ENCODE data around the gene RPS25. TPM values are rescaled to one million over a fixed set of nuclear protein-coding genes. Genes with fewer than 3 reads are reported as not detected.
"Not testable (repeated sequence)": the region's sequence is repeated elsewhere in the genome, so short reads cannot be mapped to it uniquely, and the experiment has no call there.

Gene RPS25
- total RNA-seq, 1 donor from 2014 or later, result 1,002 TPM

DNA sequence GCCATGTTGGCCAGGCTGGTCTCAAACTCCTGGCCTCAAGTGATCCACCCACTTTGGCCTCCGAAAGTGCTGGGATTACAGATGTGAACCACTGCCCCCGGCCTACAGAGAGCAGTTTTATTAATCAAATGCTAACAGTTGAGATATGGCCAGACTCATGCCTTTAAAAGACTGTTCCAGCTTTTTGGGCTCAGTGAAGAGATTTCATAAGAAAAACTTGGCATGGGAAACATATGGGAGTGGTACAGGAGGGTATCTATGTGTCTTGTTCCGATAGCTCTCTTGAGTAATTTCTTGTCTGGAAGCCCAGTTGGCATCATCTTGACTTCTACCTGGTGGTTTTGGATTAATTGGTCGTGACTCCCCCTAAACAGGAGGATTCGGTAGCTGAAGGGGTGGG lies 20.7 kb upstream of the RPS25 start:
- no peak for ATAC-seq

DNA sequence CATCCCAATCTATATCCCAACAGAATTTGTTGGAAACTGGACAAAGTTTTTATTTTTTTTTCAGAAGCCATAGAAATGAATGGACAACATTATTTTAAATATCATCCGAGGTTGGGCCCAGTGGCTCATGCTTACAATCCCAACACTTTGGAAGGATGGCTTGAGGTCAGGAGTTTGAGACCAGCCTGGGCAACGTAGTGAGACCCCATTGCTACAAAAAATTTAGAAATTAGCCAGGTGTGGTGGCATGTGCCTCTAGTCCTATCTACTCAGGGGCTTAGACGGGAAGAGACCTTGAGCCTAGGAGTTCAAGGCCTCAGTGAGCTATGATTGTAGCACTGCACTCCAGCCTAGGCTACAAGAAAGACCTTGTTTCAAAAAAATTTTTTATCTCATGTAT lies 16.7 kb upstream of the RPS25 start:
- ATAC-seq, result no peak

DNA sequence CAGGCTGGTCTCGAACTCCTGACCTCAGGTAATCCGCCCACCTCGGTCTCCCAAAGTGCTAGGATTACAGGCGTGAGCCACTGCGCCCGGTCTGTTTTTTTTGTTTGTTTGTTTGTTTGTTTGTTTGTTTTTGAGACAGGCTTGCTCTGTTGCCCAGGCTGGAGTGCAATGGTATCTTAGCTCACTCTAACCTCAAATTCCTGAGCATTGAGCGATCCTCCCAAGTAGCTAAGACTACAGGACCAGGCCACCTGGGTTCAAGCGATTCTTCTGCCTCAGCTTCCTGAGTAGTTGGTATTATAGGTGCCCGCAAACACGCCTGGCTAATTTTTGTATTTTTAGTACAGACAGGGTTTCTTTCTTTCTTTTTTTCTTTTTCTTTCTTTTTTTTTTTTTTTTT lies 15.3 kb upstream of the RPS25 start:
- not testable (repeated sequence) for ATAC-seq

DNA sequence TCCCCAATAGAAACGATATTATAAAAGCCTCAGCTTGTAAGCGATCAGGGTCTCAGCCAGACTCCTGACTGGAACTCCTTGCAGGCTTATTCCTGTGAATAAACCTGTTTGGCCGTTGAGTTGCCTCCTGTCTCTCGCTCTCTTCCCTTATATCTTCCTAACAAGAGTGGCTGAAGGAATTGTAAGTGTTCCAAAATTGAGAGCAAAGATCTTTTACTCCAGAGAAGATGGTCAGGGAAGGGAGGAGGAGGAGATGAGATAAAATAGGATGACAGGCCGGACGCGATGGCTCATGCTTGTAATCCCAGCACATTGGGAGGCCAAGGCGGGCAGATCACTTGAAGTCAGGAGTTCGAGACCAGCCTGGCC lies 13.8 kb upstream of the RPS25 start:
- ATAC-seq, result no peak

DNA sequence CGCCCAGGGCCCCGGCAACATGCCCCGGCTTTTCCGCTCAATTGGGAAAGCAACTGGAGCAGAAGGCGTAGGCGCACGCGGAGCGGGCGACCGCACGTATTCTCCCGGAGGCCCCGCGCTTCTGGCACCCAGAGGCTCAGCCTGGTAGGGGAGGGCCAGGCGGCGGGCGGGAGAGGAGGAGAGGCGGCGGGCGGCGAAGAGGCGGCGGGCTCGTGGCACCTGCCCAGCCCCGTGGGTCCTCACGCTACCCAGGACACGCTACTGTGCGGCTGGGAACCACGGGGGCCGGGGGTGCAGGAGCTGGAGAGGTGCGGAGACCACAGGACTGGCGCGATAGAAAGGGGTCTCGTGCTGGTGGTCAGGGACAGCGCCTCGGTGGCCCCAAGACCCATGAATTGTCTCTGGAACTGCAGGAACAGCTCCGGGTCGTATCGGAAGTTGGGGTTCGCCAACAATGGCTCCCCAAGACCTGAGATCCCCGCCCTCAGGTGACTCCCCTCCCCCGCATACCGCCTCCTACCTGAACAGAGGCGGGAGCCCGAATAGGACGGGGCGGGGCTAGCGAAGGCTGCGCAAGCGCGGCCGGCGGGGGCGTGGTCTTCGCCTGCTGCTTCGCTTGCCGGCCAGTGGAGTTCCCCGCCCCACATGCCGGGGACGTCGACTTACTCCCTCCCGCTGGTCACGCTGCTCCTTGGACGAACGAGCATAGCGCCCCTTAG lies 12.3 kb upstream of the RPS25 start, which contains the start of gene SLC37A4:
TSS of gene SLC37A4 (minus strand) at position 549 of the 719 bp plus-strand sequence.
- ATAC-seq, result peak; percentile 96

DNA sequence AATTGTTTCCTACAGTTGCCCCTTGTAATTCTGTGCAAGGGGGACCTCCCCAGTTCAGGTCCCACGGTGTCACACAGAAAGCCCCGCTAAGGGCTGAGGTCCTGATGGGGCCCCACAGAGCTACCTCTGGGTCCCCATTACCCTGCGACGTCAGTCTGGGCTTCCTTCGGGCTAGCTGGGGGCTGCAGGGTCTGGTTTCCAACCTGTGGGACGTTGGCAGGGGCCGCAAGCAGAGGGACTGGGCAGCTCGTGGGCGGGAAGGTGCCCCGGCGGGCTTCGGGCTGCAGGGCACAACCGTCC lies 11.8 kb upstream of the RPS25 start:
- ATAC-seq, result peak; percentile 1

DNA sequence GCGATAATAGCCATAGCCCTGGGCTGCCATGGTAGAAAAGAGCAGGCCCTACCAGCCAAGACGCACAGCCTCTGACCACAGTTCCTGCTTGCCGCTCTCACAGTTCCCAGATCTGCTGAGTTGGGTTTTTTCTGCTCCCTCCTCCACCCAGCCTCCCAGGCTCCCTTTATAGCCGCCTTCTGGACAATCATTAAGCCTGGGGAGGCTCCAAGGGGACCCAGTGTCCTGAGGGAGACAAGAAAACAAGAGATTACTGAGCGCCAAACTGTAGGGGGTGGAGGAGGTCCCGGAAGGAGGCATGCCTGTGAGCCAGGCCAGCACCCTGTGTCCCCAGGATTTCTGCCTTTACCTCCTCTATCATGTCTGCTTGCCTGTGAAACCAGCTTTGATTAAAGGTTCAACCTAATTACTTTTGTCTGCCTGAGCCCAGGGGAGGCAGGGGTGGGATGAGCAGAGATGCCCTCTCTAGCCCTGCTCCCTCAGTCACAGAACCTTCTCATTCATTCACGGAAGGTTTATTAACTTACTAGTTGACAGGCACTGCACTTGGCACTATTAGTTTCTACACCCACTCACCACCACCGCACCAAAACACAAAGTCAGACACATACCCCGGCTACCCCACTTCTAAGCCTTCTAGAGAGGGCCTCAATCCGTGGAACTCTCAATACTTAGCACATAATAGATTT lies 11.3 kb upstream of the RPS25 start:
- no peak for ATAC-seq

DNA sequence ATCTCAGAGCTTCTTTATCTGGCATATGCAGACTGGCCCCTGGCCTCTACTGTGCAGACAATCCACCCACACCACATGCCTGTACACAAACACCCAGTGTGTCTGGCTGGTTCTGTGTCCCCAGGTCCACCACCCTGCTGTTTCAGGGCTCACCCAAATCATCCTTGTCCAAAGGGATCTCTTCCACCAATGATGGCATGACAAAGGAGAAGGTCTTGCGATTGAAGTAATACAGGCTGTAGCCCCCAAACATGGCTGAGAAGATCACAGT lies 10.9 kb upstream of the RPS25 start:
- ATAC-seq, result no peak

DNA sequence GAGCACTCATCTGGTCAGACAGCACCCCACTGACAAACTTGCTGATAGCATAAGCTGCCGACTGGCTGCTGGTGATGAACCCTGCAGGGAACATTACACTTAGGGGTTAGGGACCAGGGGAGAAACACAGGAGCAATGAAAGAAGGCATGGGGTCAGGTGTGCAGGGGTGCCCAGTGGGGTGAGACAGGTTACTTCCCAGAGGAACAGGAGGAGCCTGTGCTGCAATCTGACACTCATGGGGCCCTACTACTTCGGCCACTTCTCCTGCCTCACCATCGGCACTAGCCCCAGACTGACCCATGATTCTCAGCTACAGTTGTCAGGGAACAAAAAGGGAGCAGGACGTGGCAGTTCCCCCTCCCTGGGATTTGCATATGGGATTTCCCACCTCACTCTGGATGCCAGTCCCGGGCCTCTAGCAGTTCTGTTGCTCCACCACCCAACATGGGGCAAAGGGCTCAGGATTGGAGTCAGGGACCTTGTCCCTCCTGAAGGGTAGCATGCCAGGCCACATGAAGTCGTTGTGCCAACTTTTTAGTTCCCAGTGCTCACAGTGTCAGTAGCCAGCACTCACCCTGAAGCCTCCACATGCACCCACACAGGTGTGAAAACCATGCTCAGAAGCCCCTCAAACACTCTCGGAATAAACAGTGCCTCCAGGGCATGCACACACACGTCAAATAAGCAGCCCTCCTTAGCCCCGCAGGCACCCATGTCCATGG lies 10.4 kb upstream of the RPS25 start:
- ATAC-seq, result no peak

DNA sequence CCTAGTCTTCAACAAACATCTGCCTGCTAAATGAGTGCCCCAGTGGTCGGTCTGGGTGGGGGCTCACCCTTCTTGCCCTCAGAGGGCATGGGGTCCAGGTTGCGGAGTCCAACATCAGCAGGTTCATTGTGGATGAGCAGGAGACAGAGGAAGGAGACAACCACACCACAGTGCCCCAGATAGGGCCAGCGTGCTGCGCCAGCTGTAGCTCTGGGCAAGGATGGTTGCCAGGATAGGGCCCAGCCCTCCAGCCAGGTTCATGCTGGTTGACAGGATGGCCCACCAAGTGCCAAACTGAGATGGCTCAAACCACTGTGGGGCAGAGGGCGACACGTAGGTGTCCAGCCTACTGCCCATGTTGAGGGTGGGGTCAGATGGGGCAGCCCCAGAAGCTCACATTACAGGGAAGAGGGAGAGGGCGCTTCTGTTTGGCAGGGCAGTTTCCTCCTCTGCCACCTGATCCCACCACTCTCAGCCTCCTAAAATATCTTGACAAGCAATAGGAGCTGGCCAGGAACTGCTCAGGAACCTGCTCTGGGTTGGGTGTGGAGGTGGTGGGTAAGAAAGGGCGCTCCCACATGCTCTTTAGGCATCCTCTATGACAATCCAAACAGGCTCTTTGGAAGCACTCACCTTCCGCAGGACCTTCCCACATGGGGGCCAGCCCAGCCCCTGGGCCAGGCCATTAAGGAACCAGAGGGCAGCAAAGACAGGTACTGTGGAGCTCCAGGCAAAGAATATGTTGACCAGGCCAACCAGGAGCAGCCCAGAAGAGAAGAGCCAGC lies 9.6 kb upstream of the RPS25 start:
- ATAC-seq, result no peak

DNA sequence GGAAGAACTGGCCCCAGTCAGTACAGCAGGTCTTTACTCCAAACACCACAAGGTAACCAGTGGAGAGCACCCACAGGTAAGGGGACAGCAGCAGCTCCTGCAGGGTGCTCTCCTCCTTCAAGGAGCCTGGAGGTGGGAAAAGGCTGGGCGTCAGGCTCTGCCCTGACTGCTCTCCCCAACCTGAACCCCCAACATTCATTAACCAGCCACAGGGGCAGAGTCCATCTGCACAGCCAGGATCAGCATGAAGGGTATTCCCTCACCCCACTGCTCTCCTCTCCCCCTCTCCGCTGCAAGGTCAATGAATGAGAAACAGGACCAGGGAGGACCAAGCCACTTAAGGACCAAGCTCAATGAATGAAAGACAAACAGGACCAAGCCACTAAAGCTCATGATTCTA lies 8.8 kb upstream of the RPS25 start:
- ATAC-seq, result no peak

DNA sequence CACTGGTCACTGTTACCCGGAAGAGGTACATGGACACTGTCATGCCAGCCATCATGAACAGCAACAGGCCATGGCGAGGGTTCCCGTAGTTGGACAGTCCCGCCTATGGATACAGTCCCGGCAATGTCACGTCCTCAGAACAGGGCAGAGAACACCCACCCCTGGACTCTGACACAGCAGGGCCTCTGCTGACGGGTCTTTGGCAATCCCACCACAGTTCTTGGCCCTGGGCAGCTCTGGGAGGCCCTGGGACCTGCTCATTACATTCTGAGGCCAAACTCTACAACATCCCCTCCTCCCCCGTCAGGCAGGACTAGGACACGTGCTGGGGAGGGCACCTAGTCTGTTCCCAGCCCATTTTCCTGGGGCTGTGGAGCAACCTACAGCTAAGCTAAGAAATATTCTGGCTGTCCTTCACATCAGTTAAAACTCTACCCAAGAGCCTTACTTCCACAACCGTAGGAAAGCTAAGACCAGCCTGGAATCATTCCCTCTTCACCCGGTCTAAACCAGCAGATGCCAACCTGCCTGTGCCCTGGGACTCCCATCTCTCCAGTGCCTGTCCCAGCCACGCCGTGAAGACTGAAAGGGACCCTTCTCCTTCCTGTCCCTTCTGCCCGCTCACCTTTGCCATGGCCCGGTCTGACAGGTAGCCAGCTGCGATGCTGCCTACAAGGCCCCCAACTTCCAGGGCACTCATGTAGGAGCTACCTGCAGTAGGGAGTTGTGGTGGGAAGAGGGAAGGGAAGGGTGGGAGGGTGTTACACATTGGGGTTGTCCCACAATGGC lies 8.0 kb upstream of the RPS25 start:
- ATAC-seq, result no peak

DNA sequence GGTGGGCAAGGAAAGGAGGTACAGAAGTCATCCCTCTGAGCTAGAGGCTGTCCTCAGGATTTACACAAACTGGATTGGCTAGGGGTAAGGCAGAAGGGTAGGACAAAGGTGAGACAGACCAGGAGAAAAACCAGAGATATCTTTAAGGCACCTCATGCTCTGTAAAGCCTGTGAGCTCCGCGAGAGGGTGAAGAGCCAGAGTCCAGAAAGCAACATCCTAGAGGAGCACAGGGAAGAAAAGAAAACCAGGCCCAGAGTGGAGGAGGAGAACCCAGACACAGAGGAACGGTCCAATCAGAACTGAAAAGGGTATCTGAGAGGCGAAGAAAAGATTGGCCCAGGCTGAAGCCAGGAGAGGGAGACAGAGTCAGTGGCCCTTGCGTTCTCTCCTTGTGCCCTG lies 7.4 kb upstream of the RPS25 start:
- no peak for ATAC-seq

DNA sequence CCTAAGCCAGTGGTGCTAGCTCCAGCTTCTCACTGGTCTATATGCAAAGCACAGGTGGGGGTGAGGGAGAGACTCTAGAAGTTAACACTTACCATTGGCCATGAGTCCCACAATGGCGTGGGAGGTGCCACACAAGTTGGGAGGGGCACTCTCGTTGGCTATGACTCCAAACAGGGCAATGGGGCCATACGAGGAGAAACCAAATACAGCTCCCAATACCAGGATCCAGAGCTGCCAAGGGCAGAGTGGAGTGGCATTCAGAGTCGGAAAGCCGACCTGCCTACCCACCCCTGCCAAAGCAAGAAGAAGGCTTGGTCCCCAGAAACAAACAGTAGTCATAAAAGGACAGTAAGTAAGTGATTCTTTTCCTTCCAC lies 6.9 kb upstream of the RPS25 start:
- no peak for ATAC-seq

DNA sequence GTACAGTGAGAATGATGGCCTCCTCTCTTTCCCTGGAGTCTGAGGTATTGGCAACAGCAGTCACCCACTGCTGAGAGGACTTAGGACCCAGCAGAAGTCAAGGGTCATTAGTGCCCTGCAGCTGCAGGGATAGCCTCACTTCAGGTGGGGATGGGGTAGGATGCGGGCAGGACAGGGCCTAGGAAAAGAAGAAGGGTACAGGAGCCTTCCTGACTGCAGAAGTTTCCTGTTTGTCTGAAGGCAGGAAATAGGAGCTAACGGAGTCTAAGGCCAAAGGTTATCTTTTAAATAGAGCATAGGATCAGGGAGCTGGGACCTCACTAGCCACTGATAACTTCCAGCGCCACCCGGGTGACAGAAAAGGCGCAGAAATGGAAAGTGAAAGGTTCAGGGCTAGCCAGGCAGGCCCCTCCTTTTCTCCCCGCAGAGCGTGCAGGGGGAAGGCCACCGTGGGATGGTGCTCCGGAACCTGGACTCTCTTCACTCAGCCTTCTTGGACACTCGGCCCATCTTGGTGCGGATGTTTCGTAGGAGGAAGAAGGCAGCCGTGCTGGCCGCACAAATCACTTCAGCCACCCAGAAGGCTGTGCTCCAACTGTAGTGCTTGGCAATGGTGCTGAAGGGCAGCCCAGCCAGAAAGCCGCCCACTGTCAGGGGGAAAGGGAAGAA lies 6.4 kb upstream of the RPS25 start:
- no peak for ATAC-seq

DNA sequence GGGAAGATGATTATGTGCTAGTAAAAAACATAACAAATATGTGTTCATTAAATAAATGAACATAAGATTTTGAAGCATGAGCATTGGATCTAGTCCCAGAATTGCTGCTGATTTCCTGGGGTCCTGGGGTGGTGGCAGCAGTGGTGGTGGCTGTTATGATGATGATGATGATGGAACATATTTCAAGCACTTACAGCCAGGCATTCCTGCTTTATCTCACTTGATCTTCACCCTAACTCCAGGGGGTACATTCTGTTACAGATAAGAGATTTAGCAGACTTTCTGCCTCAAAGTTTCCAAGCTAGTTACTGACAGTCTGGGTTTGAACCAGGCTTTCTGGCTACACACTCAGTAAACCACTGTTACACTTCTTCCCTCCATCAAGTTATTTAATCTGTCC lies 5.6 kb upstream of the RPS25 start:
- ATAC-seq, result no peak

DNA sequence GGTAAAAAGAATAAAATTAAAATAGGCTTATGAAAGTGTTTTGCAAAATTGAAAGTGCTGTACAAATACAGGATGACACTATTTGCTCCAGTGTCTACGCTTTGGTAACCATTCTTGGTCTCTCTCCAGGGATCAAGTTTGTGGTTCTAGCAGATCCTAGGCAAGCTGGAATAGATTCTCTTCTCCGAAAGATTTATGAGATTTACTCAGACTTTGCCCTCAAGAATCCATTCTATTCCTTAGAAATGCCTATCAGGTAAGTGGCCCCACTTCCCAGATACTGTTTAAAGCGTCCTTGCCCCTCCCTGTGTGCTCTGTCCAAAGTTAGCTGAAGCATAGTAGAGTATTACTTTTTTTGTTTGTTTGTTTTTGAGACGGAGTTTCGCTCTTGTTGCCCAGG lies 3.5 kb upstream of the RPS25 start:
- ATAC-seq, result no peak

DNA sequence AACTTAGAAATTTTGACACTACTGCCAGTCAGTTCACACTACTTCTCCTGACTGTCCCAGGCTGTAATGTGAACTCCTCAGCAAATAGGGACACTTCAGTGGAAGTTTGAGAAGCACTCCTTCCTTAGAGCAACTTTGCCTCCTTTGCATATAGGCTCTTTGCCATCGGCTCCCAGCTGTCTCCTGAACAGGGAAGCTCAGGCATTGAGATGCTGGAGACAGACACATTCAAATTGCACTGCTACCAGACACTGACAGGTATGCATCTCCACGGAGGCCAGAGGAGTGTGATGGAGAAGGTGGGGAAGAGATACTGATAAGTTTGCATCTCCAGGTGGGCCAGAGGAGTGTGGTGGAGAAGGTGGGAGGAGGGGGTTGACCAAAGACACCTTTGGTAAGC lies 1.9 kb upstream of the RPS25 start:
- ATAC-seq, result no peak

DNA sequence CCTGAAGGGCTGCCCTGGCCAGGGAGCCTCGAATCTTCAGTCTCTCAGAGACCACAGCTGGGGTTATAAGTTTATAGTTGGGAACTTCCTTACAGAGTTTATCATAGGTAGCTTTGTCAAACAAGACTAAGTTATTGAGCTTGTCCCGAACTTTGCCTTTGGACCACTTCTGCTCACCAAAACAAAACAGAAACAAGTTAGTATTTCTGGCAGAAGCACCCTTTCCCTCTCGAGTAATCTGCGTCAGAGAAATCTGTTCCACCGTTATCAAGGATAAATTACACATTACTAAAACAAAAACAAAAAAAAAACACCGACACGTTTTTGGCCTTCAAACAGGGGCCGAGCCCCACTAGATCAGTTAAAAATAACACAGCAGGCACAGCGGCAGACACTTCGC lies 766 bp downstream of the RPS25 start:
- ATAC-seq, result not testable (repeated sequence)

DNA sequence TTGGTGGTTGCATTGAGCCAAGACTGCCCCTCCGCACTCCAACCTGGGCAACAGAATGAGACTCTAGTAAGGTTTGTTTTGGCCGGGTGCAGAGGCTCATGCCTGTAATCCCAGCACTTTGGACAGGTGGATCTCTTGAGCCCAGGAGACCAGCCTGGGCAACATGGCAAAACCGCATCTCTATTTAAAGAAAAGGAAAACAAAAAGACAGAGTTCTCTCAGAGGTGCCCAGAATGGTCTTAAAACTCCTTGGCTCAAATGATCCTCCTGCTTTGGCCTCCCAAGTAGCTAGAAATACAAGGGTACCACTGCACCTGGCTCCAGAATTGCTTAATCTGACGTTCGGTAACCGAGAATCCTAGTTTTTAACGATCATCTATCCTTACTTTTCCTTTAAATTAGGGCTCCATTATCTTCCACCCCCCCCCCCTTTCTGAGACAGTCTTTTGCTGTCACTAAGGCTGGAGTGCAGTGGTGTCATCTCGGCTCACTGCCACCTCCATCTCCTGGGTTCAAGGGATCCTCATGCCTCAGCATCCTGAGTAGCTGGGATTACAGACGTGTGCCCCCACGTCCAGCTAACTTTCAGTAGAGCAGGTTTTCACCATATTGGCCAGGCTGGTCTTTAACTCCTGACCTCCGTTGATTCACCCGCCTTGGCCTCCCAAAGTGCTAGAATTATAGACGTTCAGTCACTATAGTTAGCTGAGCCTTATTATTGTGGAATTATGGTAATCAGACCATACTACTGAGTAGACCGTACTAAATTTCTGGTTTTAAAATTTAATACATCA lies 1.7 kb downstream of the RPS25 start:
- no peak for ATAC-seq

DNA sequence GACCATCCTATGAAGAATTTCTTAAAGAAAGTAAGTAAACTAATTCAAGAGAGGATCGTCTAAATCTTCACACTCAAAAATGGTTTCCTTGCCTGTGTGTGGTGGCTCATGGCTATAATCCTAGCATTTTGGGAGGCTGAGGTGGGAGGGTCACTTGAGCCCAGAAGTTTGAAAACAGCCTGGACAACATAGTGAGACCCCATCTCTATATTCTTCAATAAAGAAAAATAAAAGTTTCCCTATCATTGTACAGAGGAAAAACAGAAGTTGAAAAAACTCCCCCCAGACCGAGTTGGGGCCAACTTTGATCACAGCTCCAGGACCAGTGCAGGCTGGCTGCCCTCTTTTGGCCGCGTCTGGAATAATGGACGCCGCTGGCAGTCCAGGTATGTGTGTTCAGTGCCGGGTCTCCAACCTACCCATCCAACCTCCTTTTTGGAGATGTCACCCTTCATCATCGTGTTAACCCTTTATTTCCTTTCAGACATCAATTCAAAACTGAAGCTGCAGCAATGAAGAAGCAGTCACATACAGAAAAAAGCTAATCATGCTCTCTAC lies 3.0 kb downstream of the RPS25 start:
- ATAC-seq, result no peak
